IPS DF 19.7 (cell line): ENCODE measurements around the gene NSD1.
"Not testable (repeated sequence)": the region's sequence is repeated elsewhere in the genome, so short reads cannot be mapped to it uniquely, and the experiment has no call there.

Experiments used
- DNase-seq: peaks from one replicate; pipeline ENCODE4 v3.0.0-alpha.2; 2013; ENCODE audit warnings: low read depth, low spot score

The NSD1 gene

DNA sequence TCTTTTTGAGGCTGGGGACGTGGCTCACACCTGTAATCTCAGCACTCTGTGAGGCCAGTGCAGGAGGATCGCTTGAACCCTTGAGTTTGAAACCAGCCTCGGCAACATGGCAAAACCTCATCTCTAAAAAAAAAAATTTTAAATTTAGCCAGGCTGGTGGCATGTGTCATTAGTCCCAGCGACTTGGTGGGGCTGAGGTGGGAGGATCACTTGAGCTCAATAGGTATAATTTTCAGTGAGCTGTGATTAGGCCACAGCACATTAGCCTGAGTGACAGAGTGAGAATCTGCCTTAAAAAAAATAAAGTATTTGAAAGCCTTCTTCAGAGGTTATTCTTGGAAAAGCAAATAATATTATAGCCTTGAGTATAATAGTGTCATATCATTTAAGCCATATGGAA lies 41.8 kb downstream of the NSD1 start:
- no peak for DNase-seq

DNA sequence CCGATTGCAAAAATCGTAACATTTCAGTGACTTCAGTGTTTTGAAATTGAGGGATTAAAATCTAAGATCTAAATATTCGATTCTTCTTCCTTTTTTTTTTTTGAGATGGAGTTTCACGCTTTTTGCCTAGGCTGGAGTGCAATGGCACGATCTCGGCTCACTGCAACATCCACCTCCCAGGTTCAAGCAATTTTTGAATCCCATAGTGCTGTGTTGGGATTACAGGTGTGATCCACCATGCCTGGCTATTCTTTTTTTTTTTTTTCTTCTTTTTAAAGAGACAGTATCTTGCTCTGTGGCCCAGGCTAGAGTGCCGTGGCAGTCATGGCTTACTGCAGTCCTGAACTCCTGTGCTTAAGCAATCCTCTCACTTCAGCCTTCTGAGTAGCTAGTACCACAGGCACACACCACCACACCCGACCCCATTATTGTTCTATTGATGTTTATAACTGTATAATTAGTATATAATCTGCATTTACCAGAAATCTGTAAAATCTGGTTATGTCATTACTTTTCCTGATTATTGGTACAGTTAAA lies 42.7 kb downstream of the NSD1 start:
- DNase-seq, result no peak

- DNase-seq, result not testable (repeated sequence)
Observed at GRCh38 chr5:177177847-177178437, 44.4 kb downstream of the NSD1 start.

GRCh38 chr5:177178733-177179304 lies 45.2 kb downstream of the NSD1 start:
- no peak for DNase-seq

GRCh38 chr5:177179431-177179830 lies 45.9 kb downstream of the NSD1 start:
- DNase-seq, result no peak

DNA sequence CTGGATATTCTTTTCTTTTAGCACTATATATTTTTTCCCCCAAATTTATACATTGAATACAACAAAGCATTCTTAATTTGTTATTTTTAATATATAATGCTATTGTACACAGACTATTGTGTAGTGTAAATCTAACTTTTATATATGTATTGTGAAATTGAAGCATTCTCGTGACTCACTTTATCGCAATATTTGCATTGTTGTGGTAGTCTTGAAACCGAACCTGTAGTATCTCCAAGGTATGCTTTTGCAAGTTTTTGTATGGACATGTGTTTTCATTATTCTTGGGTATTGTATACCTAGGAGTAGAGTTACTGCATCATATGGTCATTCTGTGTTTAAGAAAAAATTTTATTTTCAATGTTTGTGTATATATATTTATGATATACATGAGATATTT lies 49.6 kb downstream of the NSD1 start:
- no peak for DNase-seq

- DNase-seq, result no peak
Observed at GRCh38 chr5:177183766-177184360, 50.3 kb downstream of the NSD1 start.

- no peak for DNase-seq
Observed at GRCh38 chr5:177185993-177186392, 52.4 kb downstream of the NSD1 start.

DNA sequence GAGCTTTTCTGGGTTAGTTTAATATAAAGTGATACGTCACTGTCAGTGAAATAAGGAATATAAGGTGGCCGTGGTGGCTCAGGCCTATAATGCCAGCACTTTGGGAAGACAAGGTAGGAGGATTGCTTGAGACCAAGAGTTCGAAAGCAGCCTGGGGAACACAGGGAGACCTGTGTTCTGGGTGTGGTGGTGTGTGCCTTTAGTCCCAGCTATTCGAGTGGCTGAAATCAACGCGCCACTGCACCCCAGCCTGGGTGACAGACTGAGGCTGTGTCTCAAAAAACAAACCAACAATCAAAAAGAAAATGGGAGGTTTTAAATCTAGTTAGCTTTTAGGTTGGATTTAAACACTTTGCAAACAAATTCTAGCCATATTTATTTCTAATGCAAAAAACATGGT lies 53.1 kb downstream of the NSD1 start:
- no peak for DNase-seq

GRCh38 chr5:177188775-177189174 lies 55.2 kb downstream of the NSD1 start:
- no peak for DNase-seq

- no peak for DNase-seq
Observed at GRCh38 chr5:177189416-177189815, 55.8 kb downstream of the NSD1 start.

DNA sequence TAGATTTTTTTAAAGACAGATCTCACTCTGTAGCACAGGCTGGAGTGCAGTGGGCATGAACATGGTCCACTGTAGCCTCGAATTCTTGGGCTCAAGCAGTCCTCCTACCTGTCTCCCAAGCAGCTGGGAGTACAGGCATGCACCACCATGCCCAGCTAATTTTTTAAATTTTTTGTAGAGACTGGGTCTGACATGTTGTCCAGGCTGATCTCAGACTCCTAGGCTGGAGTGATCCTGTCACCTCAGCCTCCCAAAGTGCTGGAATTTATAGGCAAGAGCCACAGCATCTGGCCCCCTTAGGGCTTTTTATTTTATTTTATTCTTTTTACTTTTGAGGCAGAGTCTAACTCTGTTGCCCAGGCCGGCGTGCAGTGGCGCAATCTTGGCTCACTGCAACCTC lies 56.4 kb downstream of the NSD1 start:
- DNase-seq, result no peak

- DNase-seq, result no peak
Observed at GRCh38 chr5:177194268-177194667, 60.7 kb downstream of the NSD1 start.

DNA sequence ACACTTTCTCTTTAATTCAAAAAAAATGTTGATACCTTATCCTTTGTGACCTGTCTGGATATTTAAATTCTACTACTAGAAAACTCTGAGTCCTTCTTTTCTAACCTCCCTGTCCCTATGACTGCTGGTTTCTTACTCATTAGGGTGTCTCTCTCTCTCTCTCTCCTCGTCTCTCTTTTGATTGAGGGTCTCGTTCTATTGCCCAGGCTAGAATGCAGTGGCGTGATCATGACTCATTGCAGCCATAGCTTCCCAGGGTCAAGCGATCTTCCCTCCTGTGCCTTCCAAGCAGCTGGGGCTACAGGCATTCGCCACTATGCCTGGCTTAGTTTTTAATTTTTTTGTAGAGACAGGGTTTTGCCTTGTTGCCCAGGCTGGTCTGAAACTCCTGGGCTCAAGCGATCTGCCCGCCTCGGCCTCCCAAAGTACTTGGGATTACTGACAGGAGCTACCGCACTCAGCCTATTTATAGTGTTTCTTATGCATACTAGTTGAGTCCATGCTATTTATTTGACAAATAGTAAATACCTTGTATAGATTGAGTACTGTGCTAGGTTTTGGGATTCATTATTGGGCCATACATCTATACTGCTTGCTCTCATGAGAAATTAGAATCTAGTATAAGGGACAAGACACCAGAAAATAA lies 61.9 kb downstream of the NSD1 start:
- DNase-seq, result no peak

- no peak for DNase-seq
Observed at GRCh38 chr5:177198738-177199137, 65.2 kb downstream of the NSD1 start.

DNA sequence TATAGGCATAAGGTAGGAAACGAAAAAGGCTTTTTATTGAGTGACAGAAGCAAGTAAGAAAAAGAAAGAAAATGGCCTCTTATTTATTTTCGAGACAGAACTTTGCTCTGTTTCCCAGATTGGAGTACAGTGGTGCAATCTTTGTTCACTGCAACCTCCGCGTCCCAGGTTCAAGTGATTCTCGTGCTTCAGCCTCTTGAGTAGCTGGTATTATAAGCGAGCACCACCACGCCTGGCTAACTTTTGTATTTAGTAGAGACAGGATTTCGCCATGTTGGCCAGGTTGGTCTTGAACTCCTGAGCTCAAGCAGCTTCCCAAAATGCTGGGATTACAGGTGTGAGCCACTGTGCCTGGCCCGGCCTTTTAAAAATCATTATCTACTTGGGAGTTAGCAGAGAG lies 70.7 kb downstream of the NSD1 start:
- no peak for DNase-seq

DNA sequence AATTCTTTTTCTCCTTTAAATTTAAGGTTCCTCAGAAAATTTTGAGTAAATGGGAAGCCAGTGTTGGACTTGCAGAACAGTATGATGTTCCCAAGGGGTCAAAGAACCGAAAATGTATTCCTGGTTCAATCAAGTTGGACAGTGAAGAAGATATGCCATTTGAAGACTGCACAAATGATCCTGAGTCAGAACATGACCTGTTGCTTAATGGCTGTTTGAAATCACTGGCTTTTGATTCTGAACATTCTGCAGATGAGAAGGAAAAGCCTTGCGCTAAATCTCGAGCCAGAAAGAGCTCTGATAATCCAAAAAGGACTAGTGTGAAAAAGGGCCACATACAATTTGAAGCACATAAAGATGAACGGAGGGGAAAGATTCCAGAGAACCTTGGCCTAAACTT lies 76.0 kb downstream of the NSD1 start:
- DNase-seq, result no peak

DNA sequence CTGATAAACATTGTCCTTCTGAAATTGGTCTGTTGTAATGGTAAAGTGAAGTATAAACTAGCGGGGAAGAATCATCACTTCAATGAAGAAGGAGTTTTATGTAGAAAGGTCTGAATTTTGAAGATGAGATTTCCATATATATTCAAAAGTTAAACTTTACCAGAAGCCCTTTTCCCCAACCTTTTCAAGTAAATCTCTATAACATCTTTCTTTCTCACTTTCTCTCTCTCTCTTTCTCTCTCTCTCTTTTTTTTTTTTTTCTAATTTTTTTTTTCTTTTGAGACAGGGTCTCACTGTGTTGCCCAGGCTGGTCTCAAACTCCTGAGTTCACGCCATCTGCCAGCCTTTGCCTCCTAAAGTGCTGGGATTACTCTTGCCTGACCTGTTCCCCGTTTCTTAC lies 78.7 kb downstream of the NSD1 start:
- DNase-seq, result no peak

DNA sequence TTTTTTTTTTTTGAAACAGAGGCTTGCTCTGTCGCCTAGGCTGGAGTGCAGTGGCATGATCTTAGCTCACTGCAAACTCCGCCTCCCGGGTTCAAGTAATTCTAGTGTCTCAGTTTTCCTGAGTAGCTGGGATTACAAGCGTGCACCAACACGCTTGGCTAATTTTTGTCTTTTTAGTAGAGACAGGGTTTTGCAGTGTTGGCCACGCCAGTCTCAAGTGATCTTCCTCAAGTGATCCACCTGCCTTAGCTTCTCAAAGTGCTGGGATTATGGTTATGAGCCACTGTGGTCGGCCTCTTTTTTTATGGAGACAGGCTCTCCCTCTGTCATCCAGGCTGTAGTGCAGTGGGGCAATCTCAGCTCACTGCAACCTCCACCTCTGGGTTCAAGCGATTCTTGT lies 87.0 kb downstream of the NSD1 start:
- DNase-seq, result no peak

- no peak for DNase-seq
Observed at GRCh38 chr5:177222269-177222668, 88.7 kb downstream of the NSD1 start.

GRCh38 chr5:177225798-177226197 lies 92.2 kb downstream of the NSD1 start:
- no peak for DNase-seq

GRCh38 chr5:177226860-177227259 lies 93.3 kb downstream of the NSD1 start:
- DNase-seq, result no peak

GRCh38 chr5:177228751-177229150 lies 95.2 kb downstream of the NSD1 start:
- DNase-seq, result no peak
